Measurements from ENCODE around the gene ZBED4.
A peak's percentile ranks its signal among the peaks of the same experiment; 100 is the strongest.

ZBED4 gene

GRCh38 chr22:49856766-49857618 is 3.3 kb downstream of the ZBED4 start:
- no peak for DNase-seq

- DNase-seq: no peak
These were observed 5.2 kb downstream of the ZBED4 start for GRCh38 chr22:49858827-49859226.

DNA sequence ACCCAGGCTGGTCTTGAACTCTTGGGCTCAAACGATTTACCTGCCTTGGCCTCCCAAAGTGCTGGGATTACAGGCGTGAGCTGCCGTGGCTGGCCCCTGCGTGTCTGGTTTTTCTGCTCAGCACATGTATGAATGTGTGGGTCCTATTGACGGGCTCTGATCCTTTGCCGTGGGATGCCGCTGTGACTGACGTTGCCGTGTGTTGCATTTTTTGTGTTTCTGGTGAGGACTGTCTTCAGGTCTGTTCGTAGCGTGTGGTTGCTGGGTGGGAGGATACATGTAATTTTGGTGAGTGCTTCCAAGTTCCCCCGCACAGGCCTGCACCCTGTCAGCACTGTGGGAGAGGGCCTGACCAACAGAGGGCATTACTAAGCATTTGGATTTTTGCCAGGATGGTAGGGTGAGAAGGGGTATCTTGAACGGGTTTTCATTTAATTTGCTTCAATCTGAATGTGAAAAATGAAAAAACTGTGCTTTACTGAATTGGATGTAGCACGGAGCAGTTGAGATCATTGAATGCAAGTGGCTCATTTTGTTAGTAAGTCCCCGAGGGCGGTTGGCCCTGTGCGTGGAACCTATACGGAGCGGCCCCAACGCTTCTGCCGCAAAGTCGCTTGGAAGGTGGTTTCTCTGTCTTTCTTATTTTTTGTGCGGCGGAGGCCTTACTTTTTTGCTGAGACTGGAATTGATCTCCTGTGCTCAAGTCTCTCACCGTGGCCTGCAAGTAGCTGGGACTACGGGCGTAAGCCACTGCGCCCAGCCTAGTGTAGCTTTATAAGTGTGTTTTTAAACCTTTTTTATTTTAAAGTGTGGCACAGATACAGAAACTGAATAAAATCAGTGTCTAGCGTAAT is 8.2 kb downstream of the ZBED4 start:
- no peak for DNase-seq

DNA sequence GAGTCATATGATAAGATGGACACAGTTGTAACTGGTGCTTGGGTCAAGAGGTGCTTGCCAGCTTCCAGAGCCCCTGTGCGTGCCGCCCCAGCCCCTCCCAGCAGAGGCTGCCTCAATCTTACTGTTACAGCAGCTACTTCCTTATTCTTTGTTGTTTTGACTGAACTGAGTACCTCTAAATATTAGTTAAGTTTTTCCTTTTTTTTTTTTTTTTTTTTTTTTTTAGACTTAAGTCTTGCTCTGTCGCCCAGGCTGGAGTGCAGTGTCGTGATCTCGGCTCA is 8.8 kb downstream of the ZBED4 start:
- no peak for DNase-seq

GRCh38 chr22:49863931-49864330 is 10.3 kb downstream of the ZBED4 start:
- no peak for DNase-seq

DNA sequence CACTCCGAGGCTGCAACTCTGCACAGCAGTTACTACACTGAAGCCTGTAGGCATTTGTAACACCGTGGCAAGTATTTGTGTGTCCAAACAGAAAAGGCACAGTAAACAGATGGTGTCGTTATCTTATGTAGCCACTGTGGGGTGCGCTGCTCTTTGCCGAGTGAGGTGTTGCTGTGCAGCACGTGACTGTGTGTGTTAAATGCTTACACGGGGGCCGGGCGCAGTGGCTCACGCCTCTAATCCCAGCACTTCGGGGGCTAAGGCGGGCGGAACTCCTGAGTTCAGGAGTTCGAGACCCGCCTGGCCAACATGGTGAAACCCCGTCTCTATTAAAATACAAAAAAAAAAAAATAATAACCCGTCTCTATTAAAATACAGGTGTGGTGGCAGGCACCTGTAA is 11.5 kb downstream of the ZBED4 start:
- no peak for DNase-seq

- no peak for DNase-seq
These were observed 12.5 kb downstream of the ZBED4 start for GRCh38 chr22:49866134-49866533.

- no peak for DNase-seq
These were observed 13.0 kb downstream of the ZBED4 start for GRCh38 chr22:49866646-49867045.

- peak; percentile 45 for DNase-seq
These were observed 13.9 kb downstream of the ZBED4 start for GRCh38 chr22:49867303-49868265.

- no peak for DNase-seq
These were observed 15.6 kb downstream of the ZBED4 start for GRCh38 chr22:49869086-49869830.

DNA sequence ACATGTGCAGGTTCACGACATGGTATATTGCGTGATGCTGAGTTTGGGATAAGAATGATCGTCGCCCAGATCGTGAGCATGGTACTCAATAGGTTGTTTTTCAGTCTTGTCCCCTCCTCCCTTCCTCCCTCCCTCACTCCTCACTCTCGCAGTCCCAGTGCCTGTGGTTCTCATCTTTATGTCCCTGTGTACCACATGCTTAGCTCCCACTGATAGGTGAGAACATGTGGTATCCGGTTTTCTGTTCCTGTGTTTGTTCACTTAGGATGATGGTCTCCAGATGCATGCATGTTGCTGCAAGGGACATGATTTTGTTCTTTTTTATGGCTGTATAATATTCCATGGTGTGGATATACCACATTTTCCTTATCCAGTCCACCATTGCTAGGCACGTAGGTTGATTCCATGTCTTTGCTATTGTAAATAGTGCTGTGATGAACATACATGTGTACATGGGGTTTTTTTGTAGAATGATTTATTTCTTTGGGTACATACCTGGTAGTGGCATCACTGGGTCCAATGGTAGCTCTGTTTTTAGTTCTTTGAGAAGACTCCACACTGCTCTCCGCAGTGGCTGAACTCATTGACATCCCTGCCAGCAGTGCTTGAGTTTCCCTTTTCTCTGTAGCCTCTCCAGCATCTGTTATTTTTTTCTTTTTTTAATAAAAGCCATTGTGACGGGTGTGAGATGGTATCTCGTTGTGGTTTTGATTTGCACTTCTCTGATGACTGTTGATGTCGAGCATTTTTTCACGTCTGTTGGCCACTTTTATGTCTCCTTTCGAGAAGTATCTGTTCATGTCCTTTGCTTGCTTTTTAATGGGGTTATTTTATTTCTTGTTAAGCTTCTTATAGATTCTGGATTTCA is 16.4 kb downstream of the ZBED4 start:
- peak; percentile 68 for DNase-seq

DNA sequence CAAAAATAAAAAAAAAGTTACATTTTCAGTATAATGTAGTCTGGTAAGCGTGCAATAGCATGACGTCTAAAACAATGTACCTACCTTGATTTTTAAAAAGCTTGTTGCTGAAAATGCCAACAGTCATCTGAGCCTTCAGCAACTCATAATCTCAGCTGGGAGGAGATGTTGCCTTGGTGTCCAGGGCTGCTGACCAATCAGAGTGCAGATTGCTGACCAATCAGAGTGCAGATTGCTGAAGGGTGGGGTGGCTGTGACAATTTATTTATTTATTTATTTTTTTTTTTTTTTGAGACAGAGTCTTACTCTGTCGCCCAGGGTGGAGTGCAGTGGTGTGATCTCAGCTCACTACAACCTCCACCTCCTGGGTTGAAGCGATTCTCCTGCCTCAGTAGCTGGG is 17.8 kb downstream of the ZBED4 start:
- DNase-seq: no peak

DNA sequence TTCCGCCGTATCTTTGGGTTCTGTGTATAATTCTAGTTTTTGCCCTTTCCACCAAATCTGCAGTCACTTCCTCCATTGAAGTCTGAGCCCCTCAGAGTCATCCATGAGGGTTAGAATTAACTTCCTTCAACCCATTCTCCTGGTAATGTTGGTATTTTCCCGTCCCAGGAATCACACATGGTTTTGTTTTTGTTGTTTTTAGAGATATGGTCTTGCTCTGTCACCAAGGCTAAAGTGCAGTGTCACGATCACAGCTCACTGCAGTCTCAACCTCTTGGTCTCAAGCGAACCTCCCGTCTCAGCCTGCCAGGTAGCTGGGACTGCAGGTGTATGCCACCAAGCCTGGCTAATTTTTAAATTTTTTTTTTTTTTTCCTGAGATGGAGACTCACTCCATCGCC is 18.7 kb downstream of the ZBED4 start:
- no peak for DNase-seq

GRCh38 chr22:49873228-49873940 is 19.7 kb downstream of the ZBED4 start:
- no peak for DNase-seq

GRCh38 chr22:49877642-49878041 is 24.0 kb downstream of the ZBED4 start:
- DNase-seq: no peak

- DNase-seq: no peak
These were observed 24.6 kb downstream of the ZBED4 start for GRCh38 chr22:49878206-49878605.

DNA sequence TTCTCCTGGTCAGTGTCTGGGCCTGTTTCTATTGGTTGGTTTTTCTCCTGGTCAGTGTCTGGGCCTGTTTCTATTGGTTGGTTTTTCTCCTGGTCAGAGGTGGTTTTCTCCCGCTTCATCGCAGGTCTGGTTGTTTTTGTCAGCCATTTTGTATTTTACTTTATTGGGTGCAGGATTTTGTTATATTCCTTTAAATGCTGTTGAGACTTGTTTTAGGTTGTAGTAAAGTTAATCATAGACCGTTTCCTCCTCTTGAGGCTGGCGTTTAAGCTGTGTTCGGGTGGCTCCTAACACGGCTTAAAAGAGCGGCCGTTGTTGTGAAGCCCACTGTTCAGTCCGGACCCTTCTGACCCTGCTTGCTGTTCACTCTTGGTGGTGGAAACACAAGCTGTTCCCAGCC is 26.2 kb downstream of the ZBED4 start:
- DNase-seq: no peak

DNA sequence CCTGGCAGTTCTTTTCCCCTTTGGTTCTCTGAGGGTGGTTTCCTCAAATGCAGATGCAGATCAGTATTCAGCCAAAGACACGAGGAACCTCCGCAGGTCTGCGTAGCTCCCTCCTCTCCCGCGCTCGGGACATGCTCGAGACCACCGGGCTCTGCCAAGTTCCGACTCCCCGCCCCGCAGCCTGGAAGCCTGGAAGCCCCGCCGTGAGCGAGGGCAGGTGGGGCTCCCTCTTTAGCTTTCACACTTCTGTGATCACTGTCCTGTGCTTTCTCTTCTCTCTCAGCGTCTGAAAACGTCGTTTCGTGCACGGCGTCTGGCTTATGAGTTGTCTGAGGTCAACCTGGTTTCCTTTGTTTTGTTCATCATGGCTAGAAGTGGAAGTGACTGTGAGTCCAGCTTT is 26.6 kb downstream of the ZBED4 start:
- DNase-seq: no peak

DNA sequence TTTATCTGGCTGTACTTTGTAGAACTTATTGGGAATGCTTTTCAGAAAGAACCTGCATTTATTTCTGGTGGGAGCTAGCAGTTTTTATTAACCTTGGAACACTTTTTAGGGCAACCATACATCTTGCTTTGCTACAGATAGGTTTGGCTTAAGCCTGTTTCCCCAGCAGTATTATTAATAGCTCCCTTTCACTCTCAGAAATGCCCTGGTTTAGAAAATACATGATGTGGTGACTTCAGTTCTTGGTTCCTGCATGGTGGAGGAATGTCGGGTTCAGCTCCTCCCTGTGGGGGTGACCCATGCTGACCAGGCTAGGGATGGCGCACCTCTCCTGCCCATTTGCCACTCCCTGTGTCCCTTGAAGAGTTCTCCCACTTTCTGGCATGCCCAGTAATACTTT is 28.2 kb downstream of the ZBED4 start:
- no peak for DNase-seq

DNA sequence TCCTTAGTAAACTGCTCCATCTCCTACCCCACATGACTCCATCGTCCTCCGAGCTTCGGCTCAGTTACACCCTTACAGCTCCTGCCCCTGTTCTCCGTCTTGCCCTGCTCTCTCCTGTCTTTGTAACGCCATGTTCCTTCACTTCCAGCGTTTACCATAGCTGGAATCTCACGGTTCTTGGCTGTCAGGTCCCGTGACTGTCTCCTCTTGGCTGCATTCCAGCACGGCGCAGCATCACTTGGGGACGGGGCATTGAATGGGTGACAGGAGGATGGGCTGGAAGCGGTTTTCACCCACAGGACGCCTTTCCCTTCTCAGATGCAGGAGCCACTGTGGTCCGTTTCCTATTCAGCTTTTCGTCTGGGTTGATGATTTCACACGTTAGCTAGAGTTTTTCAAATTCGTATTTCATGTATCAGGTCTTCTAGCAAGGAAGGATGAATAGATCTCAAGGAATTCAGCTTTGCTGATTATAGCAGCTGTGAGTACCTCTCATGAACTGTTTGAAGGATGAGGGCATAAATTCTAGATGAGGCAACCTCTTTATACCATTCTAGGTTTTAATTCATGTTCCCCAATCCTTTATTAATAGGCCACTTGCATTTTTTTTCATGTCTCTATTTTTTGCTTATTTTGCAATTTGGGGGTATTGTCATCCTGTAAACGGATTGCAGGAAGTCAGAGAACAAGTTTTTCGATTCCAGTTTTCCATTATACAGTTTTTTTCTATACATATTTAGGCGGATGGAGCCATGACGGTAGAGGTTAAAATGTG is 29.1 kb downstream of the ZBED4 start:
- no peak for DNase-seq
